ENCODE results near the gene SCARF1. TPM values are rescaled to one million over a fixed set of nuclear protein-coding genes. Genes with fewer than 3 reads are reported as not detected.

Gene SCARF1
- polyA plus RNA-seq, 1 donor (not counting 4 experiments of a cell fraction or from before 2014, with no cell fraction given): 0.05 TPM

GRCh38 chr17:1621273-1621954 lies 24.1 kb downstream of the SCARF1 start:
- no peak for FAIRE-seq
- H4K20me1 ChIP-seq (ENCODE audit: control insufficient read depth, extremely low read depth, insufficient read depth, low read length): no peaks in the 10 kb centered on the region

GRCh38 chr17:1620486-1620885 lies 25.0 kb downstream of the SCARF1 start:
- TF ChIP-seq, protein P1, sequence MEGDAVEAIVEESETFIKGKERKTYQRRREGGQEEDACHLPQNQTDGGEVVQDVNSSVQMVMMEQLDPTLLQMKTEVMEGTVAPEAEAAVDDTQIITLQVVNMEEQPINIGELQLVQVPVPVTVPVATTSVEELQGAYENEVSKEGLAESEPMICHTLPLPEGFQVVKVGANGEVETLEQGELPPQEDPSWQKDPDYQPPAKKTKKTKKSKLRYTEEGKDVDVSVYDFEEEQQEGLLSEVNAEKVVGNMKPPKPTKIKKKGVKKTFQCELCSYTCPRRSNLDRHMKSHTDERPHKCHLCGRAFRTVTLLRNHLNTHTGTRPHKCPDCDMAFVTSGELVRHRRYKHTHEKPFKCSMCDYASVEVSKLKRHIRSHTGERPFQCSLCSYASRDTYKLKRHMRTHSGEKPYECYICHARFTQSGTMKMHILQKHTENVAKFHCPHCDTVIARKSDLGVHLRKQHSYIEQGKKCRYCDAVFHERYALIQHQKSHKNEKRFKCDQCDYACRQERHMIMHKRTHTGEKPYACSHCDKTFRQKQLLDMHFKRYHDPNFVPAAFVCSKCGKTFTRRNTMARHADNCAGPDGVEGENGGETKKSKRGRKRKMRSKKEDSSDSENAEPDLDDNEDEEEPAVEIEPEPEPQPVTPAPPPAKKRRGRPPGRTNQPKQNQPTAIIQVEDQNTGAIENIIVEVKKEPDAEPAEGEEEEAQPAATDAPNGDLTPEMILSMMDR (optimal IDR thresholded peaks at IDR 0.05 in 1 of 3, IDR thresholded peaks at IDR 0.05 in 1 of 3, conservative IDR thresholded peaks at IDR 0.05 in 1 of 3; ENCODE audit: extremely low read depth in 1 of 3, insufficient read depth in 2 of 3, low read length in 3 of 3): no peak
- no peak for TF ChIP-seq EZH2 (IDR thresholded peaks at IDR 0.05; ENCODE audit: low read length)
- Histone ChIP-seq H3K27ac (ENCODE audit: control insufficient read depth, insufficient read depth, low read length) (no peak overlapping the region), H3K9ac (ENCODE audit: control insufficient read depth, extremely low read depth, insufficient read depth, low read length) (no peak overlapping the region), H3K4me3 (ENCODE audit: control insufficient read depth in 2 of 3, extremely low read depth in 1 of 3, insufficient read depth in 2 of 3, low read depth in 1 of 3, low read length in 3 of 3) (no peak overlapping the region), H3K4me1 (ENCODE audit: control insufficient read depth, extremely low read depth, insufficient read depth, low read length) (peaks cover 15% of the 10 kb centered on the region), H3K4me2 (ENCODE audit: control insufficient read depth, extremely low read depth, insufficient read depth, low read depth, low read length) (no peak overlapping the region), H2AFZ (ENCODE audit: control insufficient read depth, low read length) (no peak overlapping the region), H3K9me3 (ENCODE audit: control insufficient read depth, low read depth, low read length) (no peaks in the 10 kb centered on the region), H3K79me2 (ENCODE audit: control insufficient read depth, insufficient read depth, low read length) (no peaks in the 10 kb centered on the region), H4K20me1 (ENCODE audit: control insufficient read depth, extremely low read depth, insufficient read depth, low read length) (no peaks in the 10 kb centered on the region), H3K27me3 (ENCODE audit: control insufficient read depth, extremely low read depth, insufficient read depth, low read length) (no peaks in the 10 kb centered on the region), H3K9me1 (ENCODE audit: control insufficient read depth, extremely low read depth, insufficient read depth, low read length) (no peaks in the 10 kb centered on the region), H3K36me3 (ENCODE audit: control insufficient read depth in 2 of 2, extremely low read depth in 1 of 2, insufficient read depth in 2 of 2, low read length in 2 of 2) (peaks cover 0 to 15% of the 10 kb centered on the region in 2 experiments)
- no peak for FAIRE-seq
- dilution Hi-C loops (cut with MboI; ENCODE audit: extremely low pct_ligation_motif_present, low sequenced_read_pairs): no loop called here
- no peak for DNase-seq (ENCODE audit: low read depth, low spot score)

More at GRCh38 chr17:1621273-1621954, 24.1 kb downstream of the SCARF1 start:
- Histone ChIP-seq H3K9me1 (ENCODE audit: control insufficient read depth, extremely low read depth, insufficient read depth, low read length) (no peaks in the 10 kb centered on the region), H3K36me3 (ENCODE audit: control insufficient read depth in 2 of 2, extremely low read depth in 1 of 2, insufficient read depth in 2 of 2, low read length in 2 of 2) (peaks cover 0 to 19% of the 10 kb centered on the region in 2 experiments), H3K79me2 (ENCODE audit: control insufficient read depth, insufficient read depth, low read length) (no peaks in the 10 kb centered on the region), H3K27ac (ENCODE audit: control insufficient read depth, insufficient read depth, low read length) (no peak overlapping the region), H3K9ac (ENCODE audit: control insufficient read depth, extremely low read depth, insufficient read depth, low read length) (no peak overlapping the region), H3K4me3 (ENCODE audit: control insufficient read depth in 2 of 3, extremely low read depth in 1 of 3, insufficient read depth in 2 of 3, low read depth in 1 of 3, low read length in 3 of 3) (no peak overlapping the region), H3K4me1 (ENCODE audit: control insufficient read depth, extremely low read depth, insufficient read depth, low read length) (peaks cover 15% of the 10 kb centered on the region), H3K27me3 (ENCODE audit: control insufficient read depth, extremely low read depth, insufficient read depth, low read length) (no peaks in the 10 kb centered on the region), H2AFZ (ENCODE audit: control insufficient read depth, low read length) (no peak overlapping the region), H3K9me3 (ENCODE audit: control insufficient read depth, low read depth, low read length) (no peaks in the 10 kb centered on the region), H3K4me2 (ENCODE audit: control insufficient read depth, extremely low read depth, insufficient read depth, low read depth, low read length) (no peak overlapping the region)
- no peak for DNase-seq (ENCODE audit: low read depth, low spot score)
- dilution Hi-C loops (cut with MboI; ENCODE audit: extremely low pct_ligation_motif_present, low sequenced_read_pairs): no loop called here
- no peak for TF ChIP-seq EZH2 (IDR thresholded peaks at IDR 0.05; ENCODE audit: low read length)
- TF ChIP-seq, protein P1 (optimal IDR thresholded peaks at IDR 0.05 in 1 of 3, IDR thresholded peaks at IDR 0.05 in 1 of 3, conservative IDR thresholded peaks at IDR 0.05 in 1 of 3; ENCODE audit: extremely low read depth in 1 of 3, insufficient read depth in 2 of 3, low read length in 3 of 3): no peak
